DND-41 (cell line): Measurements from ENCODE around the gene IGFBP4.

ENCODE experiments used
- CTCF ChIP-seq: IDR thresholded peaks from 2 replicates; pipeline ENCODE4 v1.5.1; 2012; ENCODE audit warnings: borderline replicate concordance, low read length, moderate library complexity, mild to moderate bottlenecking; ENCODE audit not compliant: poor library complexity, severe bottlenecking; ENCODE audit errors: extremely low read depth
- EZH2 ChIP-seq: IDR thresholded peaks from 3 replicates; pipeline ENCODE4 v1.6.1; 2012; ENCODE audit warnings: borderline replicate concordance, low read depth, mild to moderate bottlenecking, moderate library complexity, low read length, inconsistent platforms; ENCODE audit not compliant: severe bottlenecking

- TF ChIP-seq CTCF (no peak), EZH2 (no peak)
Observed at GRCh38 chr17:40460968-40461731, 17.9 kb downstream of the IGFBP4 start.
